ES-I3 (cell line): Measurements from ENCODE around the gene ANG.
"Not testable (repeated sequence)": the region's sequence is repeated elsewhere in the genome, so short reads cannot be mapped to it uniquely, and the experiment has no call there.

Experiments used
- H3K36me3 ChIP-seq: 2 replicates; pipeline ENCODE4 v1.6.1; 2013; ENCODE audit warnings: mild to moderate bottlenecking, low read length, control low read depth, moderate library complexity; ENCODE audit not compliant: insufficient read depth
- H3K4me1 ChIP-seq: 2 replicates; pipeline ENCODE4 v1.6.1; 2013; ENCODE audit warnings: mild to moderate bottlenecking, control low read depth, low read length; ENCODE audit not compliant: insufficient read depth
- H3K9ac ChIP-seq: 2 replicates; pipeline ENCODE4 v1.6.1; 2013; ENCODE audit warnings: low read depth, mild to moderate bottlenecking, low read length, moderate library complexity
- H3K9me3 ChIP-seq: 2 replicates; pipeline ENCODE4 v1.6.1; 2013; ENCODE audit warnings: mild to moderate bottlenecking, low read length, moderate library complexity; ENCODE audit not compliant: control insufficient read depth, insufficient read depth

Gene ANG

GRCh38 chr14:20661197-20661596 lies 27.4 kb upstream of the ANG start:
- no peaks in the 10 kb centered on the region for H3K36me3 ChIP-seq
- H3K4me1 ChIP-seq = no peaks in the 10 kb centered on the region; the same call in 1 of the 2 replicates
- no peaks in the 10 kb centered on the region for H3K9me3 ChIP-seq
- no peak overlapping the region for H3K9ac ChIP-seq

- Histone ChIP-seq H3K9ac (peak overlapping the region; percentile 63), H3K4me1 (no peaks in the 10 kb centered on the region; the same call in 1 of the 2 replicates), H3K36me3 (no peaks in the 10 kb centered on the region), H3K9me3 (no peaks in the 10 kb centered on the region)
Observed at GRCh38 chr14:20662968-20663732, 25.4 kb upstream of the ANG start.

GRCh38 chr14:20666400-20666961 lies 22.1 kb upstream of the ANG start:
- H3K9ac ChIP-seq, H3K4me1 ChIP-seq, H3K36me3 ChIP-seq, H3K9me3 ChIP-seq: not testable (repeated sequence)

GRCh38 chr14:20667957-20668356 lies 20.6 kb upstream of the ANG start:
- Histone ChIP-seq H3K9ac (no peak overlapping the region), H3K4me1 (no peaks in the 10 kb centered on the region), H3K9me3 (no peaks in the 10 kb centered on the region), H3K36me3 (no peaks in the 10 kb centered on the region)

DNA sequence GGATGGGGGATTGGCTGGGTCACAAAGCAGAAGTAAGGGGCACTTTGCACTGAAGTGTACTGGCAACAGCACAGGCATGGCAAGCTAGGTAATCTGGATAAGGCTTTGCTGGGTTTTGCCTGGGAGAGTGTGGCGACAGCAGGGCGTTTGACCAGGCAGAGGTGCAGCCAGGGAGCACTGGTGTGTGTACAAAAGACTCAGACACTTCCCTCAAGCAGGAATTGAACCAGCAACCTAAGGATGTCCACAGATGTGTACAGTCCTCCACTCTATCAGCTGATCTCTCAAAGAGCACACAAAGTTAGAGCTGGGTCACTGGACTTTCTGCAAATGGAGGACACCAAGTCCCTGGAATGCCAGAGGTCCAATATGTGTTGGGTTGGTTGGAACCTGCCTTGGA lies 19.6 kb upstream of the ANG start:
- no peak overlapping the region for H3K9ac ChIP-seq
- no peaks in the 10 kb centered on the region for H3K4me1 ChIP-seq
- H3K36me3 ChIP-seq = no peaks in the 10 kb centered on the region
- H3K9me3 ChIP-seq = no peaks in the 10 kb centered on the region

DNA sequence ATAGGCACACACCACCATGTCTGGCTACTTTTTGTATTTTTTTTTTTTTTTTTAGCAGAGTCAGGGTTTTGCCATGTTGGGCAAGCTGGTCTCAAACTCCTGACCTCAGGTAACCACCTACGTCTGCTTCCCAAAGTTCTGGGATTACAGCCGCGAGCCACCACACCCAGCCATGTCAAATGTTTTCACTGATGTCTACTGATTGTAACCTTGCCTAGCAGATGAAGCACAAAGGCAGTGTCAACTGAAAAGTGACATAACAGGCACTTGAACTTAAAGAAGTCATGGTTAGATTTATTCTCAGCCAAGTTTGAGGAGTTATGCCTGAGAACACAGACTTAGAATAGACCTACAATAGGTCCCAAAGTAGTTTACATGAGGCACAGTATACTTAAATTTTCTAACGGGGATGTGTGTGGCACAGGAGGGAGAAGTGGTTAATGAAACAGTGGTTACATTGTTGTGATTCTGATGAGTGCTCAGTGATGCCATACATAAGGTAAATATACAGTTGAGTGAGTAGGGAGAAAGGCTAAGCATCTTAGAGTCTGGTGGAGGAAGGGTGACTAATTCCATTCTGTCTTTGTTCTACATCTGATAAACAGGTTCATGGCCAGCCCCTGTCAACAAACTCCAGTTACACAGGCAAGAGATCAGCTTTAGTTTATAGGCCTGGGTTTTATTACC lies 16.8 kb upstream of the ANG start:
- no peaks in the 10 kb centered on the region for H3K36me3 ChIP-seq
- no peaks in the 10 kb centered on the region for H3K9me3 ChIP-seq
- H3K4me1 ChIP-seq = 0 out of 2 replicates have a peak, but pooled peaks cover 3% of the 10 kb centered on the region
- no peak overlapping the region for H3K9ac ChIP-seq

GRCh38 chr14:20675669-20676068 lies 12.9 kb upstream of the ANG start:
- Histone ChIP-seq H3K9me3 (no peaks in the 10 kb centered on the region), H3K4me1 (0 out of 2 replicates have a peak, but pooled peaks cover 3% of the 10 kb centered on the region), H3K9ac (no peak overlapping the region), H3K36me3 (no peaks in the 10 kb centered on the region)

DNA sequence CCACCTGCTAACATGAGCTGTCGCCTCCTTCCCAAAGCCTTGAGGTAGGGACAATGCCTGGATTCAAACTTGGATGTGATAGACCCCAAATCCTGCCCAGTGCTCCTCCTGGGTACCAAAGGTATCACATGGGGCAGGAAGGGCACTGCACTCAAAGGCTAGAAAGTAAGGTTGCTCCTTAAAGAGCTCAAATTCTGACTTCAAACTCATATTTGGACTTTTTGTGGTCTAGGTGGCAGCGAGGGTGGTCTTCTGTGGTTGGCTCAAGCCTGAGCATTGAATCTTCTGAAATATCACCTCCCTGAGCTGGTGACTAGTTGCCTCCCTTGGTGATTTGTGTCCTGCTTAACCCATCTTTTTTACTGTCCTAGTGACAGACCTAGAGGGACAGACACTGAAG lies 12.5 kb upstream of the ANG start:
- Histone ChIP-seq H3K9ac (no peak overlapping the region), H3K9me3 (no peaks in the 10 kb centered on the region), H3K4me1 (0 out of 2 replicates have a peak, but pooled peaks cover 3% of the 10 kb centered on the region), H3K36me3 (no peaks in the 10 kb centered on the region)

- Histone ChIP-seq H3K36me3 (no peaks in the 10 kb centered on the region), H3K9me3 (no peaks in the 10 kb centered on the region), H3K4me1 (no peaks in the 10 kb centered on the region), H3K9ac (peak overlapping the region; percentile 89; the same call in 1 of the 2 replicates)
Observed at GRCh38 chr14:20679907-20680306, 8.7 kb upstream of the ANG start.

DNA sequence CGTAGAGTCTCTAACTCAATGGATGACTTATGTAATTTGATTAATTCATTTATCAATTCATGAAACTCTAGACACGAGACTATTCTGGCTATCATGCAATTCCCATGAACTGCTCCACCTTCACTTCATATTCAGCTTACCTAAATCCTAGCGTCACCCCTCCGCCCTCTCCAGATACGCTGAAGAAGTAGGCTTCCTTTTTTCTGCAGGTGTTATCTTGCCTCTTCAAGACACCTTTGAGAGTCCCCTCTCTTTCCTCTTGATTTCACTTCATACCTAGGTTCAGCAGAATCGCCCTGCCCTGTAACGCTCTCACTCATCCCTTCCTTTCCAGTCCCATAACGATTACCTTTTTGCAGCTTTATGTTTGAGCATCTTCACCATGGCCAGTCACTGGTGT lies 8.2 kb upstream of the ANG start:
- H3K9me3 ChIP-seq = no peaks in the 10 kb centered on the region
- no peaks in the 10 kb centered on the region for H3K4me1 ChIP-seq
- no peaks in the 10 kb centered on the region for H3K36me3 ChIP-seq
- H3K9ac ChIP-seq = peak overlapping the region; percentile 89; the same call in 1 of the 2 replicates

DNA sequence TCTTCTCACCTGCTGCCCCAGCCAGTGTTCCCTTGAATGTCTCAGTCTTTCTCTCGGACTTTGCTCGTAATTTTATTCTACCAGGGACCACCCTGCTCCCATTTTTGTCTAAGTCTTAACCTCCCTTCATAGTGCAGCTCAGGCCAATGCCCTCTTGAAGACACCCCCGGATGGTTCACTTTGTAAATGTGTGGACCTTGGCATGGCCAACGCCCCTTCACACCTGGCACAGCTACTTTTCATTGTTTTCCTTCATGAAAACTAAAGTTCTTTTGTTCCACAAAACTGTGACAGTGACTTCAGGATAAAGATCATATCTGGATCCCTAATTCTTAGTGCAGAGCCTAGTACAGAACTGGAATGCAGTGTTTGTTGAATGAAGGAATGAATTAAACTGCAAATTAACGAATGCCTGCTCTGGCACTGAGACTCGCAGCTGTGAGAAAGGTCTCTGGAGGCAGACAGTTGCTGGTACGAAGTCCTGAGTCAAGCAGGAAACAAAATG lies 7.7 kb upstream of the ANG start:
- H3K4me1 ChIP-seq = no peaks in the 10 kb centered on the region
- no peaks in the 10 kb centered on the region for H3K36me3 ChIP-seq
- H3K9ac ChIP-seq = peak overlapping the region; percentile 89
- no peaks in the 10 kb centered on the region for H3K9me3 ChIP-seq

DNA sequence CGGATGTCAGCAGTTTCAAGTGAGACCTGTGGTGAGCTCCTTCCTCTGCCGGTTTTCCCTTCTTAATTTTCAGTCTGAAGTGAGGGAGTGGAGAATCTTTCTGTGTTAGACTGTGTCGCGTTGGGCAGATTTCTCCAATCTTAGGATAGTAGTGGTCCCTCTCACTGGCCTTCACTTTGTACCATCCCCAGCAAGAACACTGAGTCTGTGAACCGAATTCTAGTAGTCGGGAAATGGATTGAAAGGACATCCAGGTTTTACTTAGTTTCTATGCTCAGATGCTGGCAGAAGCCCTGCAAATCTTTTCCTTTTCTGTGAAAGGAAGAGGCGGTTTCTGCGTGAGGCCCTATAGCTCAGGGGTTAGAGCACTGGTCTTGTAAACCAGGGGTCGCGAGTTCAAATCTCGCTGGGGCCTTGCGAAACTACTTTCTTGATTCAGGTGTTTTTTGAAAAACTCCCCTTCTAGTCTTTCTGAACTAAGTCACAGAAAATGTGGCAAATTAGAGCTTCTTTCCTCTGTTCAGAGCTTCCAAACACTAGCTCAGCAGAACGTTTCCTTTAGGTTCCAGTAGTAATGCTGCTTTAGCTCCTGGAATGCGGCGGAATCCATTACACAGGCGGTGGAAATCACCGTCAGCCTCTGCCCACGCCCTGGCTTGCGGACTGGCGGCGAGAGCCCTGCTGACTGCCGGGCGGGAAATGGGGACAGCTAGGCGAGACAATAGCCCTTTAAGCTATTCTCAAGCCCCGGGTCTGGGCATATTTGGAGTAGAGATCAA lies 7.0 kb upstream of the ANG start:
- no peaks in the 10 kb centered on the region for H3K4me1 ChIP-seq
- H3K9ac ChIP-seq = peak overlapping the region; percentile 89
- H3K36me3 ChIP-seq = no peaks in the 10 kb centered on the region
- H3K9me3 ChIP-seq = no peaks in the 10 kb centered on the region

DNA sequence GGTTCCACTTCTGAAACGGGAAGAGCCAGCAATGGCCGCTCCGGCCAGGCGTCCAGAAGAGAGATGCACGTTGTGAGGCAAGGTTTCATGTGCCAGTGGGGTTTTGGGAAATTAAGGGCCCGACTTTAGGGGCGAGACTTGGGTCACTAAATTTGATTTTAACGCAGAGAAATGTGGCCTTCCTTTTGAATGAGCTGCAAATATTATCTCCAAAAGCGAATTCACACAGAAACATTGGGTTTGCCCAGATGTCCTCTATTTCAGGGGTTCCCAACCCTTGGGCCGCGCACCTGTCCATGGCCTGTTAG lies 6.5 kb upstream of the ANG start:
- Histone ChIP-seq H3K9ac (peak overlapping the region; percentile 89), H3K36me3 (no peaks in the 10 kb centered on the region), H3K4me1 (no peaks in the 10 kb centered on the region), H3K9me3 (no peaks in the 10 kb centered on the region)

DNA sequence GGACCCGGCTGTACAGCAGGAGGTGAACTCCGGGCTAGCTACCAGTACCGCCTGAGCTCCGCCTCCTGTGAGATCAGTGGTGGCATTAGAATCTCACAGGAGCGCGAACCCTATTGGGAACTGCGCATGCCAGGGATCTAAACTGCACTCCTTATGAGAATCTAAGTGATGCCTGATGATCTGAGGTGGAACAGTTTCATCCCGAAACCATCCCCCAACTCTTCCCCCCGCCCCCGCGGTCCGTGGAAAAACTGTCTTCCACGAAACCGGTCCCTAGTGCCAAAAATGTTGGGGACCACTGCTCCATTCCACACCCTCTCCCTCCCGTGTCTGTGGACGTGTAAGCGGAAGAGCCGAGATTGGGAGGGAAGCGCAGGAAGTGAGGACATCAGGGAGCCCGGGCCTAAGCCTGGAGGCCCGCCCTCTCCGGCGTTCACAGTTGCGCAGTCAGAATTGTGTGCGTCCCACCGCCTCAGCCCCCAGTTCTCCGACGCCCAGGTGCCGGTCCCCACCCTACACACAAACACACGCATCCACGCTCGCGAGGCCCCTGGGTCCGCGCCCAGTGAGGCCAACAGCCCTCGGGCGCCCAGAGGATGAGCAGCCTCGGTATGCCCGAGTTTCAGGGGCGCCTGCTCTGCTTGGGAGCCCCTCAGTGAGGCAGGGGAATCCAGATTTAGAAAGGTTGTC lies 6.0 kb upstream of the ANG start:
- Histone ChIP-seq H3K36me3 (no peaks in the 10 kb centered on the region), H3K9ac (peak overlapping the region; percentile 89), H3K9me3 (no peaks in the 10 kb centered on the region), H3K4me1 (no peaks in the 10 kb centered on the region; the same call in 1 of the 2 replicates)
